ENCODE measurements around the gene FAM118B.
A peak's percentile ranks its signal among the peaks of the same experiment; 100 is the strongest.

Gene FAM118B

GRCh38 chr11:126172596-126173038, 39.0 kb upstream of the FAM118B start:
- Histone ChIP-seq H3K27me3 (ENCODE audit: insufficient read depth, poor library complexity, severe bottlenecking) (no peaks in the 10 kb centered on the region), H3K4me3 (replicated peaks; ENCODE audit: insufficient read depth, low read length) (no peak overlapping the region), H3K27ac (replicated peaks) (peak overlapping the region; percentile 13; the same call in 1 of the 2 replicates)
- TF ChIP-seq SPI1 (IDR thresholded peaks at IDR 0.05; ENCODE audit: borderline replicate concordance, low read depth) (no peak), POLR2AphosphoS5 (IDR thresholded peaks at IDR 0.05; ENCODE audit: low read depth) (0 out of 2 replicates have a peak, but pooled peaks have one; percentile 32), REST (IDR thresholded peaks at IDR 0.05; ENCODE audit: insufficient replicate concordance, low read depth) (no peak), CTCF (IDR thresholded peaks at IDR 0.05; ENCODE audit: insufficient read depth, low read length) (no peak), GABPA (IDR thresholded peaks at IDR 0.05; ENCODE audit: low read depth) (peak; percentile 78)
- peak; percentile 61 to 65 for DNase-seq (ENCODE audit: low read depth in 1 of 2, low spot score in 1 of 2)

- no peak for TF ChIP-seq CTCF (IDR thresholded peaks at IDR 0.05; ENCODE audit: insufficient read depth, low read length)
- TF ChIP-seq REST (IDR thresholded peaks at IDR 0.05; ENCODE audit: insufficient replicate concordance, low read depth), result no peak
- no peak for TF ChIP-seq SPI1 (IDR thresholded peaks at IDR 0.05; ENCODE audit: borderline replicate concordance, low read depth)
- TF ChIP-seq GABPA (IDR thresholded peaks at IDR 0.05; ENCODE audit: low read depth), result no peak
- TF ChIP-seq POLR2AphosphoS5 (IDR thresholded peaks at IDR 0.05; ENCODE audit: low read depth), result no peak
- no peak overlapping the region for H3K4me3 ChIP-seq (replicated peaks; ENCODE audit: insufficient read depth, low read length)
- H3K27me3 ChIP-seq (ENCODE audit: insufficient read depth, poor library complexity, severe bottlenecking), result no peaks in the 10 kb centered on the region
- H3K27ac ChIP-seq (replicated peaks), result no peak overlapping the region
- DNase-seq (ENCODE audit: low read depth in 1 of 2, low spot score in 1 of 2), result no peak
Measured at GRCh38 chr11:126173257-126173656, 38.3 kb upstream of the FAM118B start.

DNA sequence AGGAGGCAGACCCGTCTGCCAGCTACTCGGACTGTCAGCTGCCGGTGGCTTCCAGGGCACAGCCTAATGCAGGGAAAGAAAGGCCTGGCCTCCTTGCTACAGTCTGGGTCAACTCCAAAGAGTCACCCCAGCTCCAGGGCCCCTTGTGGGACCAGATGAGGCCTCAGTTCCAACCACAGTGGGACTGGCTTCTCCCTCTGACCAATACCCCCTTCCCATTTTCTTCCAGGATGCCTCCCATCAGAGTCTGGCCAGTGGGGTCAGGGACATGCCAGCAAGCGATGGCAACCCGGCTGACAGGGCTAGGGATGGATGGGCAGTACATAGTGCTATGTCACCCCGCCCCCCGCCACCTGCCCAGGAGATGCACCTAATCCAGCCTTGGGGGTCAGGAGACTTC, 36.8 kb upstream of the FAM118B start:
- Histone ChIP-seq H3K27ac (replicated peaks) (no peak overlapping the region), H3K27me3 (ENCODE audit: insufficient read depth, poor library complexity, severe bottlenecking) (no peaks in the 10 kb centered on the region), H3K4me3 (replicated peaks; ENCODE audit: insufficient read depth, low read length) (no peak overlapping the region)
- DNase-seq (ENCODE audit: low read depth in 1 of 2, low spot score in 1 of 2), result no peak
- TF ChIP-seq REST (IDR thresholded peaks at IDR 0.05; ENCODE audit: insufficient replicate concordance, low read depth) (no peak), SPI1 (IDR thresholded peaks at IDR 0.05; ENCODE audit: borderline replicate concordance, low read depth) (no peak), CTCF (IDR thresholded peaks at IDR 0.05; ENCODE audit: insufficient read depth, low read length) (no peak), POLR2AphosphoS5 (IDR thresholded peaks at IDR 0.05; ENCODE audit: low read depth) (no peak), GABPA (IDR thresholded peaks at IDR 0.05; ENCODE audit: low read depth) (no peak)
